SK-N-SH treated with all-trans-retinoic acid at 6 μM for 48 hours (cell line): ENCODE results near the gene LONP1.

ENCODE experiments used
- CSDC2 ChIP-seq: fragments of 250-450 bp; sonication (Bioruptor Pico); IDR thresholded peaks from 2 replicates; pipeline ENCODE4 v1.5.0; 2020; ENCODE audit warnings: mild to moderate bottlenecking, moderate library complexity
- CSRNP3 ChIP-seq: fragments of 250-450 bp; sonication (Bioruptor Pico); IDR thresholded peaks from 2 replicates; pipeline ENCODE4 v1.5.1; 2021; ENCODE audit warnings: mild to moderate bottlenecking, moderate library complexity
- GLIS3 ChIP-seq: fragments of 250-450 bp; sonication (Bioruptor Pico); IDR thresholded peaks from 2 replicates; pipeline ENCODE4 v1.5.0; 2020; ENCODE audit warnings: mild to moderate bottlenecking, moderate library complexity
- PATZ1 ChIP-seq: fragments of 250-450 bp; sonication (Bioruptor Pico); IDR thresholded peaks from 2 replicates; pipeline ENCODE4 v1.8.0; 2020; ENCODE audit warnings: mild to moderate bottlenecking, moderate library complexity, borderline replicate concordance
- SNAI2 ChIP-seq: fragments of 250-450 bp; sonication (Bioruptor Pico); IDR thresholded peaks from 2 replicates; pipeline ENCODE4 v1.5.0; 2020; ENCODE audit warnings: mild to moderate bottlenecking, moderate library complexity
- TCF4 ChIP-seq: fragments of 250-450 bp; sonication (Bioruptor Pico); IDR thresholded peaks from 2 replicates; pipeline ENCODE4 v1.8.0; 2021; ENCODE audit warnings: mild to moderate bottlenecking, moderate library complexity, borderline replicate concordance
- TSHZ2 ChIP-seq: fragments of 250-450 bp; sonication (Bioruptor Pico); IDR thresholded peaks from 2 replicates; pipeline ENCODE4 v1.5.0; 2020; ENCODE audit warnings: mild to moderate bottlenecking, moderate library complexity
- ZNF70 ChIP-seq: fragments of 450-650 bp; formaldehyde crosslinking; IDR thresholded peaks from 2 replicates; pipeline ENCODE4 v1.5.0; 2020; ENCODE audit warnings: mild to moderate bottlenecking, moderate library complexity

DNA sequence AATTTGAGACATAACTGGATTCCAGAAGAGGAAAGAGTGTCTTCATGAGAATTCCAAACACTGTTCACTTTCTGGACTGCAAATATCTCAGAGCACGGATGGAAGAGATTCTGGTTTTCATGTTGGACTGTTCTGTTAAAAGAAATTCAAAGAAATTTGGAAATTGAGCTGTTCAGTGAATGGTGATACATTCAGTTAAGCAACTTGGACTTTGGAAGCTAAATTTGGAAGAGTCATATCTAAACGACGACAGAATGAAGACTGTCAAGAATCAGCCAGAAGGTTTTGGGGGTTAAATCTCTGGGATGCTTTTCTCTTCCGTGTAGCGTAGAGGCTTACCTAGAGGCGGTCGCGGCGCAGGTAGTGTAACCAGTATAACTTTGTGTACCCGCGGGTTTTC, 71.5 kb downstream of the LONP1 start:
- TF ChIP-seq TSHZ2 (no peak), CSRNP3 (CRISPR knock-in tag) (no peak), TCF4 (CRISPR knock-in tag) (no peak), ZNF70 (CRISPR knock-in tag) (no peak), PATZ1 (CRISPR knock-in tag) (no peak), GLIS3 (no peak), SNAI2 (CRISPR knock-in tag) (no peak), CSDC2 (CRISPR knock-in tag) (no peak)
